GM12878 (cell line): Measurements from ENCODE around the gene BCOR.

Source experiments
- CTCF ChIP-seq, 3 experiments: IDR thresholded peaks in 2 of 3; conservative IDR thresholded peaks in 1 of 3; 2 replicates each; pipeline ENCODE4 v1.5.1; 2011; ENCODE audit warnings: low read depth in 3 of 3, low read length in 3 of 3, mild to moderate bottlenecking in 3 of 3, control low read depth in 2 of 3, moderate library complexity in 2 of 3, inconsistent platforms in 1 of 3, mixed read lengths in 1 of 3; ENCODE audit not compliant: control insufficient read depth in 2 of 3, insufficient read depth in 1 of 3; ENCODE audit errors: extremely low read depth in 1 of 3
- GABPA ChIP-seq: IDR thresholded peaks from 2 replicates; pipeline ENCODE4 v1.6.1; 2014; ENCODE audit warnings: antibody characterized with exemption, low read depth, mild to moderate bottlenecking, inconsistent platforms
- NRF1 ChIP-seq: conservative IDR thresholded peaks from 2 replicates; pipeline ENCODE4 v1.6.1; 2011; ENCODE audit warnings: mild to moderate bottlenecking, low read depth, low read length, improper control_type of control experiment
- POLR2A ChIP-seq: IDR thresholded peaks from 2 replicates; pipeline ENCODE4 v1.6.1; 2011; ENCODE audit warnings: low read depth, mild to moderate bottlenecking, low read length
- POLR2AphosphoS5 ChIP-seq: IDR thresholded peaks from 2 replicates; pipeline ENCODE4 v1.6.1; 2011; ENCODE audit warnings: mild to moderate bottlenecking, low read length, inconsistent platforms
- RCOR1 ChIP-seq: conservative IDR thresholded peaks from 2 replicates; pipeline ENCODE4 v1.6.1; 2012; ENCODE audit warnings: low read depth, low read length, improper control_type of control experiment
- SP1 ChIP-seq: IDR thresholded peaks from one replicate; pipeline ENCODE4 v1.6.1; 2011; ENCODE audit warnings: low read depth, low read length
- TBL1XR1 ChIP-seq: IDR thresholded peaks from 2 replicates; pipeline ENCODE4 v1.6.1; 2012; ENCODE audit warnings: low read depth, low read length, improper control_type of control experiment
- ZBTB11 ChIP-seq: fragments of 450-650 bp; formaldehyde crosslinking; IDR thresholded peaks from 2 replicates; pipeline ENCODE4 v1.5.0; 2022; ENCODE audit warnings: mild to moderate bottlenecking, missing genetic modification characterization
- ZZZ3 ChIP-seq: IDR thresholded peaks from 2 replicates; pipeline ENCODE4 v1.6.1; 2011; ENCODE audit warnings: low read depth; ENCODE audit not compliant: control insufficient read depth, insufficient read length
- TF ChIP-seq, protein P1 (sequence below): fragments of 450-650 bp; IDR thresholded peaks from 2 replicates; pipeline ENCODE4 v1.6.1; 2016; ENCODE audit warnings: mild to moderate bottlenecking, moderate library complexity, borderline replicate concordance

- TF ChIP-seq CTCF (IDR thresholded peaks at IDR 0.05 in 2 of 3, conservative IDR thresholded peaks at IDR 0.05 in 1 of 3; ENCODE audit: control insufficient read depth in 2 of 3, extremely low read depth in 1 of 3, insufficient read depth in 1 of 3, low read depth in 3 of 3, low read length in 3 of 3) (no peak), NRF1 (no peak), TBL1XR1 (no peak), GABPA (no peak), POLR2AphosphoS5 (no peak), RCOR1 (no peak), ZBTB11 (no peak), SP1 (no peak), ZZZ3 (no peak), POLR2A (no peak)
- TF ChIP-seq, protein P1, sequence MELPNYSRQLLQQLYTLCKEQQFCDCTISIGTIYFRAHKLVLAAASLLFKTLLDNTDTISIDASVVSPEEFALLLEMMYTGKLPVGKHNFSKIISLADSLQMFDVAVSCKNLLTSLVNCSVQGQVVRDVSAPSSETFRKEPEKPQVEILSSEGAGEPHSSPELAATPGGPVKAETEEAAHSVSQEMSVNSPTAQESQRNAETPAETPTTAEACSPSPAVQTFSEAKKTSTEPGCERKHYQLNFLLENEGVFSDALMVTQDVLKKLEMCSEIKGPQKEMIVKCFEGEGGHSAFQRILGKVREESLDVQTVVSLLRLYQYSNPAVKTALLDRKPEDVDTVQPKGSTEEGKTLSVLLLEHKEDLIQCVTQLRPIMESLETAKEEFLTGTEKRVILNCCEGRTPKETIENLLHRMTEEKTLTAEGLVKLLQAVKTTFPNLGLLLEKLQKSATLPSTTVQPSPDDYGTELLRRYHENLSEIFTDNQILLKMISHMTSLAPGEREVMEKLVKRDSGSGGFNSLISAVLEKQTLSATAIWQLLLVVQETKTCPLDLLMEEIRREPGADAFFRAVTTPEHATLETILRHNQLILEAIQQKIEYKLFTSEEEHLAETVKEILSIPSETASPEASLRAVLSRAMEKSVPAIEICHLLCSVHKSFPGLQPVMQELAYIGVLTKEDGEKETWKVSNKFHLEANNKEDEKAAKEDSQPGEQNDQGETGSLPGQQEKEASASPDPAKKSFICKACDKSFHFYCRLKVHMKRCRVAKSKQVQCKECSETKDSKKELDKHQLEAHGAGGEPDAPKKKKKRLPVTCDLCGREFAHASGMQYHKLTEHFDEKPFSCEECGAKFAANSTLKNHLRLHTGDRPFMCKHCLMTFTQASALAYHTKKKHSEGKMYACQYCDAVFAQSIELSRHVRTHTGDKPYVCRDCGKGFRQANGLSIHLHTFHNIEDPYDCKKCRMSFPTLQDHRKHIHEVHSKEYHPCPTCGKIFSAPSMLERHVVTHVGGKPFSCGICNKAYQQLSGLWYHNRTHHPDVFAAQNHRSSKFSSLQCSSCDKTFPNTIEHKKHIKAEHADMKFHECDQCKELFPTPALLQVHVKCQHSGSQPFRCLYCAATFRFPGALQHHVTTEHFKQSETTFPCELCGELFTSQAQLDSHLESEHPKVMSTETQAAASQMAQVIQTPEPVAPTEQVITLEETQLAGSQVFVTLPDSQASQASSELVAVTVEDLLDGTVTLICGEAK, result no peak
Measured at GRCh38 chrX:40003071-40003427, 94.7 kb downstream of the BCOR start.
